IMR-90 (cell line): ENCODE data around the gene PNPLA5. TPM values are rescaled to one million over a fixed set of nuclear protein-coding genes. Genes with fewer than 3 reads are reported as not detected.
A peak's percentile ranks its signal among the peaks of the same experiment; 100 is the strongest.

ENCODE experiments used
- ATAC-seq: fragments of 200-7000 bp; cut with Tn5 transposase; 2 replicates; pipeline ENCODE4 v1.9.1; 2020; ENCODE audit warnings: low read depth, mild to moderate bottlenecking, moderate library complexity
- BruUV-seq: library from RNA; stranded (reverse); fragments of 400-500 nt; replicated peaks from 2 replicates; lab custom pipeline; 2021; lab: Mats Ljungman, UMichigan
- CTCF ChIA-PET: fragments of 300-600 bp; formaldehyde crosslinking; extraction: SDS; loops from one replicate; lab custom pipeline; 2021; ENCODE audit warnings: antibody characterized with exemption; lab: Yijun Ruan, JAX
- POLR2A ChIA-PET: fragments of 300-600 bp; sonication (Branson Sonifier 250); formaldehyde crosslinking; loops from one replicate; lab custom pipeline; 2022; ENCODE audit warnings: antibody characterized with exemption; ENCODE audit not compliant: unreplicated experiment; lab: Charles Lee
- DNase-seq: peaks from one replicate; pipeline ENCODE4 v3.0.0; 2013
- H2AFZ ChIP-seq: replicated peaks from 2 replicates; pipeline ENCODE3; 2013; ENCODE audit warnings: low read length, mild to moderate bottlenecking; ENCODE audit not compliant: poor library complexity
- H2AK5ac ChIP-seq: 2 replicates; pipeline ENCODE4 v1.6.1; 2013; ENCODE audit warnings: low read depth, low read length, inconsistent platforms
- H2AK9ac ChIP-seq: replicated peaks from 2 replicates; pipeline ENCODE3; 2013; ENCODE audit warnings: mild to moderate bottlenecking, low read depth, low read length, moderate library complexity; ENCODE audit not compliant: poor library complexity
- H2BK120ac ChIP-seq: 2 replicates; pipeline ENCODE4 v1.6.1; 2013; ENCODE audit warnings: low read depth, low read length, inconsistent platforms
- H2BK15ac ChIP-seq: 3 replicates; pipeline ENCODE4 v1.6.1; 2013; ENCODE audit warnings: low read depth, low read length, inconsistent platforms
- H2BK20ac ChIP-seq: 2 replicates; pipeline ENCODE4 v1.6.1; 2013; ENCODE audit warnings: low read depth, mild to moderate bottlenecking, inconsistent platforms, low read length, moderate library complexity
- H2BK5ac ChIP-seq: 2 replicates; pipeline ENCODE4 v1.6.1; 2013; ENCODE audit warnings: mild to moderate bottlenecking, low read depth, low read length, inconsistent platforms; ENCODE audit not compliant: poor library complexity, severe bottlenecking
- H3K14ac ChIP-seq: replicated peaks from 2 replicates; pipeline ENCODE4 v1.6.1; 2013; ENCODE audit warnings: low read depth, low read length, inconsistent platforms
- H3K18ac ChIP-seq: 2 replicates; pipeline ENCODE4 v1.6.1; 2013; ENCODE audit warnings: low read depth, low read length, control low read depth
- H3K23ac ChIP-seq: 2 replicates; pipeline ENCODE4 v1.6.1; 2013; ENCODE audit warnings: low read depth, low read length, inconsistent platforms
- H3K27ac ChIP-seq: 2 replicates; pipeline ENCODE4 v1.5.1; 2013; ENCODE audit warnings: mild to moderate bottlenecking, control low read depth, low read length; ENCODE audit not compliant: insufficient read depth
- H3K27me3 ChIP-seq: 2 replicates; pipeline ENCODE4 v1.6.1; 2013; ENCODE audit warnings: low read length; ENCODE audit not compliant: control insufficient read depth, insufficient read depth
- H3K36me3 ChIP-seq: 2 replicates; pipeline ENCODE4 v1.6.1; 2013; ENCODE audit warnings: low read length, mixed read lengths; ENCODE audit not compliant: control insufficient read depth, insufficient read depth
- H3K4ac ChIP-seq: 2 replicates; pipeline ENCODE4 v1.6.1; 2013; ENCODE audit warnings: low read depth, low read length, inconsistent platforms
- H3K4me1 ChIP-seq: 2 replicates; pipeline ENCODE4 v1.6.1; 2013; ENCODE audit warnings: low read length, mixed read lengths; ENCODE audit not compliant: control insufficient read depth, insufficient read depth
- H3K4me2 ChIP-seq: 2 replicates; pipeline ENCODE4 v1.6.1; 2013; ENCODE audit warnings: low read depth, mild to moderate bottlenecking, control low read depth, low read length, moderate library complexity
- H3K4me3 ChIP-seq: 2 replicates; pipeline ENCODE4 v1.5.1; 2013; ENCODE audit warnings: low read depth, mild to moderate bottlenecking, control low read depth, low read length, moderate library complexity; ENCODE audit not compliant: insufficient read depth
- H3K56ac ChIP-seq: 2 replicates; pipeline ENCODE4 v1.6.1; 2013; ENCODE audit warnings: low read length, inconsistent platforms; ENCODE audit not compliant: insufficient read depth; ENCODE audit errors: extremely low read depth
- H3K79me1 ChIP-seq, 2 experiments: 2 replicates each; pipeline ENCODE4 v1.6.1; 2013; ENCODE audit warnings: low read length in 2 of 2, inconsistent platforms in 1 of 2, low read depth in 1 of 2
- H3K9ac ChIP-seq: 2 replicates; pipeline ENCODE4 v1.6.1; 2013; ENCODE audit warnings: low read depth, low read length, control low read depth
- H3K9me1 ChIP-seq: 2 replicates; pipeline ENCODE4 v1.6.1; 2013; ENCODE audit warnings: low read length, inconsistent platforms; ENCODE audit not compliant: insufficient read depth
- H3K9me3 ChIP-seq: 2 replicates; pipeline ENCODE4 v1.6.1; 2013; ENCODE audit warnings: low read length; ENCODE audit not compliant: control insufficient read depth, insufficient read depth
- H4K20me1 ChIP-seq: 2 replicates; pipeline ENCODE4 v1.6.1; 2013; ENCODE audit warnings: low read length, inconsistent platforms; ENCODE audit not compliant: insufficient read depth
- H4K5ac ChIP-seq: 2 replicates; pipeline ENCODE4 v1.6.1; 2013; ENCODE audit warnings: mild to moderate bottlenecking, low read depth, low read length, control low read depth
- H4K8ac ChIP-seq, 2 experiments: 2 replicates each; pipeline ENCODE4 v1.6.1; 2013; ENCODE audit warnings: low read depth in 2 of 2, low read length in 2 of 2, control low read depth in 1 of 2, inconsistent platforms in 1 of 2
- H4K91ac ChIP-seq: 2 replicates; pipeline ENCODE4 v1.6.1; 2013; ENCODE audit warnings: low read depth, low read length, inconsistent platforms; ENCODE audit not compliant: insufficient read depth
- BHLHE40 ChIP-seq: fragments of 150-350 bp; IDR thresholded peaks from 2 replicates; pipeline ENCODE4 v1.6.1; 2016; ENCODE audit warnings: mild to moderate bottlenecking, low read depth, low read length
- CEBPB ChIP-seq: IDR thresholded peaks from 2 replicates; pipeline ENCODE4 v1.6.1; 2012; ENCODE audit warnings: low read depth, low read length, improper control_type of control experiment
- CHD1 ChIP-seq: IDR thresholded peaks from 2 replicates; pipeline ENCODE4 v1.6.1; 2012; ENCODE audit warnings: low read depth, low read length, improper control_type of control experiment
- CTCF ChIP-seq: conservative IDR thresholded peaks from 2 replicates; pipeline ENCODE4 v1.5.1; 2012; ENCODE audit warnings: mild to moderate bottlenecking, low read depth, low read length, improper control_type of control experiment
- ELK1 ChIP-seq: fragments of 150-350 bp; IDR thresholded peaks from 2 replicates; pipeline ENCODE4 v1.6.1; 2016; ENCODE audit warnings: low read depth, mild to moderate bottlenecking, low read length, moderate library complexity, borderline replicate concordance
- MAFK ChIP-seq: IDR thresholded peaks from 2 replicates; pipeline ENCODE4 v1.6.1; 2012; ENCODE audit warnings: low read depth, low read length, improper control_type of control experiment
- MAZ ChIP-seq: IDR thresholded peaks from 2 replicates; pipeline ENCODE4 v1.6.1; 2012; ENCODE audit warnings: low read depth, mild to moderate bottlenecking, low read length, improper control_type of control experiment, moderate library complexity, borderline replicate concordance
- NFE2L2 ChIP-seq: fragments of 150-350 bp; IDR thresholded peaks from 2 replicates; pipeline ENCODE4 v1.6.1; 2016; ENCODE audit warnings: low read depth, mild to moderate bottlenecking, low read length
- POLR2A ChIP-seq: IDR thresholded peaks from 2 replicates; pipeline ENCODE4 v1.6.1; 2012; ENCODE audit warnings: mild to moderate bottlenecking, low read depth, low read length
- RFX5 ChIP-seq: IDR thresholded peaks from 2 replicates; pipeline ENCODE4 v1.8.0; 2012; ENCODE audit warnings: low read depth, mild to moderate bottlenecking, low read length, moderate library complexity
- SMC3 ChIP-seq: fragments of 150-350 bp; IDR thresholded peaks from 2 replicates; pipeline ENCODE4 v1.6.1; 2016; ENCODE audit warnings: low read depth, mild to moderate bottlenecking, antibody characterized with exemption, low read length, moderate library complexity
- USF2 ChIP-seq: fragments of 150-350 bp; IDR thresholded peaks from 2 replicates; pipeline ENCODE4 v1.6.1; 2017; ENCODE audit warnings: mild to moderate bottlenecking, antibody characterized with exemption, low read length, low read depth
- WGBS, 2 experiments: methylation state at CpG; one replicate each; pipeline versions ENCODE4 v1.1.5 to v1.1.7; 2013; ENCODE audit warnings: missing lambda C conversion rate in 2 of 2; ENCODE audit not compliant: insufficient read length in 1 of 2; ENCODE audit errors: extremely low coverage in 2 of 2; 5-methylcytosine and 5-hydroxymethylcytosine counted together
- dilution Hi-C: fragments of 300-500 bp; cut with HindIII; formaldehyde crosslinking; loops from one replicate; pipeline ENCODE4 v1.14.3; 2018; ENCODE audit warnings: low sequenced_read_pairs; ENCODE audit not compliant: unreplicated experiment
- in situ Hi-C: fragments of 300-500 bp; cut with MboI; formaldehyde crosslinking; loops from 3 replicates; pipeline ENCODE4 v1.14.3; 2019; ENCODE audit warnings: low sequenced_read_pairs, inconsistent platforms, mixed read lengths
- intact Hi-C: fragments of 100-400 bp; cut with micrococcal nuclease; formaldehyde crosslinking; loops from 2 replicates; pipeline ENCODE4 v1.10.0; 2022
- polyA plus RNA-seq, 3 experiments: library from polyadenylated mRNA; depleted of rRNA; stranded (reverse); fragments of >200 nt; gene quantifications; 2 replicates each; pipeline ENCODE4 v1.2.3, GENCODE V29; 2012; ENCODE audit warnings: low replicate concordance in 1 of 3
- total RNA-seq: library from RNA; depleted of rRNA; stranded (reverse); fragments of >200 nt; gene quantifications from 2 replicates; pipeline ENCODE4 v1.2.3, GENCODE V29; 2012

The PNPLA5 gene
- total and polyA plus RNA-seq, 2 of the 4 experiments (the other 2 are of a cell fraction): 0.18 to 0.44 TPM

- Histone ChIP-seq H4K5ac (peak within 1 kb of the TSS; percentile 100), H3K18ac (peak within 1 kb of the TSS; percentile 97), H3K9me1 (peaks cover 36% of the 10 kb centered on the region), H3K36me3 (0 out of 2 replicates have a peak, but pooled peaks cover 2% of the 10 kb centered on the region), H3K9ac (peak within 1 kb of the TSS; percentile 72), H3K4me3 (peak within 1 kb of the TSS; percentile 79), H3K27ac (peak within 1 kb of the TSS; percentile 91), H3K4me2 (peak within 1 kb of the TSS; percentile 94), H2BK120ac (peak within 1 kb of the TSS; percentile 92), H4K8ac (peak within 1 kb of the TSS; percentile 97 to 98), H2AFZ (peak within 1 kb of the TSS; percentile 98), H3K14ac (peak within 1 kb of the TSS; percentile 92), H3K79me1 (peaks cover 0 to 23% of the 10 kb centered on the region in 2 experiments; a peak in 2 of 4 replicates), H2BK20ac (peak within 1 kb of the TSS; percentile 79), H2BK5ac (peak within 1 kb of the TSS; percentile 85), H2BK15ac (peak within 1 kb of the TSS; percentile 98; the same call in 2 of the 3 replicates), H4K20me1 (peaks cover 6% of the 10 kb centered on the region; the same call in 1 of the 2 replicates), H3K27me3 (no peaks in the 10 kb centered on the region), H4K91ac (peak within 1 kb of the TSS; percentile 87), H3K23ac (peak within 1 kb of the TSS; percentile 88), H2AK9ac (peak within 1 kb of the TSS; percentile 85), H3K4me1 (peaks cover 28% of the 10 kb centered on the region), H3K4ac (peak within 1 kb of the TSS; percentile 94), H2AK5ac (peak within 1 kb of the TSS; percentile 98; the same call in 1 of the 2 replicates), H3K9me3 (no peaks in the 10 kb centered on the region), H3K56ac (peak within 1 kb of the TSS; percentile 76; the same call in 1 of the 2 replicates)
- in situ Hi-C loops (no loop called here), intact Hi-C loops (no loop called here), dilution Hi-C loops (no loop called here)
- DNase-seq: peak; percentile 81
- peak; percentile 94 for ATAC-seq
- CTCF ChIA-PET: interaction anchor here (0.6 to 1.8 kb wide), 2 partner anchors 22 to 550 kb away, joined by 3 to 5 read pairs; no protein-coding TSS in a partner anchor
- POLR2A ChIA-PET: interaction anchor here (0.7 kb wide), 1 partner anchor 9 kb away, joined by 10 read pairs; no protein-coding TSS in a partner anchor
- WGBS, 2 experiments: 2% methylated on average over 29 of the region's 100 CpGs; no CpG with 5 or more reads in 1 of the 2 experiments
- BruUV-seq: no TSS peak
- TF ChIP-seq POLR2A (peak; percentile 66; the same call in 1 of the 2 replicates), RFX5 (no peak), SMC3 (0 out of 2 replicates have a peak, but pooled peaks have one; percentile 7), CHD1 (no peak), USF2 (no peak), MAFK (no peak), CTCF (peak; percentile 23; the same call in 1 of the 2 replicates), BHLHE40 (peak; percentile 31; the same call in 1 of the 2 replicates), MAZ (peak; percentile 49; the same call in 1 of the 2 replicates), CEBPB (no peak), NFE2L2 (no peak), ELK1 (no peak)
Observed at GRCh38 chr22:43923631-43924464, 32.0 kb upstream of the PNPLA5 start, which contains the start of gene PNPLA3. TSS of gene PNPLA3 (plus strand) at chr22:43923805. CDS start at chr22:43923912, 107 bp downstream.
